A549 (cell line): ENCODE data around the gene DNAJC3. TPM values are rescaled to one million over a fixed set of nuclear protein-coding genes. Genes with fewer than 3 reads are reported as not detected.

Experiments
- ATAC-seq, 2 experiments: fragments of 200-7000 bp in 1 of 2; fragments of >200 bp in 1 of 2; cut with Nextera tagmentation in 1 of 2; cut with Tn5 transposase in 1 of 2; 3 replicates each; pipeline versions ENCODE4 v1.8.0 to v1.9.1; 2018 to 2020; ENCODE audit warnings: mild to moderate bottlenecking in 1 of 2, moderate library complexity in 1 of 2
- CTCF ChIA-PET: fragments of 300-600 bp; sonication (Branson Sonifier 250); formaldehyde crosslinking; extraction: SDS; loops from one replicate; lab custom pipeline; 2021; ENCODE audit warnings: antibody characterized with exemption, inconsistent platforms; lab: Yijun Ruan, JAX
- POLR2A ChIA-PET: fragments of 350-600 bp; formaldehyde crosslinking; extraction: SDS; loops from one replicate; lab custom pipeline; 2021; ENCODE audit warnings: antibody characterized with exemption, inconsistent platforms; lab: Yijun Ruan, JAX
- DNase-seq, 2 experiments: peaks; one replicate each; pipeline versions ENCODE4 v3.0.0 to v3.0.0-alpha.2; 2011 to 2016; ENCODE audit warnings: low read depth in 1 of 2, low spot score in 1 of 2
- FAIRE-seq: peaks from 2 replicates; lab custom pipeline; 2011; peaks lifted over from hg19 to GRCh38; lab: Jason Lieb, UNC
- H3K27ac ChIP-seq, 2 experiments: fragments of >200 bp; sonication (Bioruptor Twin); formaldehyde crosslinking; 3 replicates each; pipeline ENCODE4 v1.5.1; 2016 to 2017
- H3K4me1 ChIP-seq: fragments of >200 bp; sonication (Bioruptor Twin); formaldehyde crosslinking; 3 replicates; pipeline ENCODE4 v1.6.1; 2016
- H3K4me2 ChIP-seq: fragments of >200 bp; sonication (Bioruptor Twin); formaldehyde crosslinking; 3 replicates; pipeline ENCODE4 v1.6.1; 2016
- H3K4me3 ChIP-seq: fragments of >200 bp; sonication (Bioruptor Twin); formaldehyde crosslinking; 3 replicates; pipeline ENCODE4 v1.5.1; 2016
- H3K9me3 ChIP-seq: fragments of >200 bp; sonication (Bioruptor Twin); formaldehyde crosslinking; 3 replicates; pipeline ENCODE4 v1.6.1; 2016
- BCL3 ChIP-seq: fragments of >200 bp; sonication (Bioruptor Twin); formaldehyde crosslinking; IDR thresholded peaks from 3 replicates; pipeline ENCODE4 v1.6.1; 2016
- CBX2 ChIP-seq: fragments of 200-600 bp; sonication (generic); IDR thresholded peaks from 2 replicates; pipeline ENCODE4 v1.6.1; 2016; ENCODE audit warnings: low read depth, mild to moderate bottlenecking, borderline replicate concordance
- CHD4 ChIP-seq: fragments of 200-600 bp; sonication (generic); IDR thresholded peaks from 2 replicates; pipeline ENCODE4 v1.6.1; 2016; ENCODE audit warnings: antibody characterized with exemption, mild to moderate bottlenecking, borderline replicate concordance
- EHF ChIP-seq: fragments of 250-450 bp; sonication (Bioruptor Pico); IDR thresholded peaks from 2 replicates; pipeline ENCODE4 v1.5.0; 2020; ENCODE audit warnings: mild to moderate bottlenecking
- FOSL2 ChIP-seq, 2 experiments: fragments of 450-650 bp in 1 of 2; fragments of >200 bp in 1 of 2; sonication (Bioruptor Twin) in 1 of 2; formaldehyde crosslinking; IDR thresholded peaks; 2 replicates each; pipeline versions ENCODE4 v1.5.0 to v1.6.1; 2016 to 2020; ENCODE audit warnings: mild to moderate bottlenecking in 1 of 2, moderate library complexity in 1 of 2
- FOXS1 ChIP-seq: fragments of 250-450 bp; sonication (Bioruptor Pico); IDR thresholded peaks from 2 replicates; pipeline ENCODE4 v1.5.0; 2020; ENCODE audit warnings: mild to moderate bottlenecking, moderate library complexity
- HMGXB4 ChIP-seq: fragments of 250-450 bp; sonication (Bioruptor Pico); IDR thresholded peaks from 2 replicates; pipeline ENCODE4 v1.5.0; 2021; ENCODE audit warnings: mild to moderate bottlenecking, moderate library complexity, borderline replicate concordance
- KDM1A ChIP-seq: fragments of 200-600 bp; sonication (generic); IDR thresholded peaks from 2 replicates; pipeline ENCODE4 v1.6.1; 2016; ENCODE audit warnings: low read depth, mild to moderate bottlenecking
- MAX ChIP-seq: IDR thresholded peaks from 2 replicates; pipeline ENCODE4 v1.6.1; 2012
- MAZ ChIP-seq: fragments of 150-350 bp; IDR thresholded peaks from 2 replicates; pipeline ENCODE4 v1.6.1; 2014; ENCODE audit warnings: antibody characterized with exemption, low read depth, low read length, borderline replicate concordance
- RARB ChIP-seq: fragments of 250-450 bp; sonication (Bioruptor Pico); IDR thresholded peaks from 2 replicates; pipeline ENCODE4 v1.8.0; 2021; ENCODE audit warnings: mild to moderate bottlenecking, moderate library complexity
- RCOR1 ChIP-seq: fragments of 150-350 bp; IDR thresholded peaks from 2 replicates; pipeline ENCODE4 v1.6.1; 2014; ENCODE audit warnings: antibody characterized with exemption, low read length, low read depth
- RFX5 ChIP-seq: fragments of 450-650 bp; IDR thresholded peaks from 2 replicates; pipeline ENCODE4 v1.7.1; 2014; ENCODE audit warnings: antibody characterized with exemption, mild to moderate bottlenecking, moderate library complexity
- RNF2 ChIP-seq: fragments of 200-600 bp; sonication (generic); IDR thresholded peaks from 2 replicates; pipeline ENCODE4 v1.6.1; 2016; ENCODE audit warnings: low read depth, mild to moderate bottlenecking, antibody characterized with exemption, moderate library complexity, borderline replicate concordance
- SMC3 ChIP-seq: fragments of >200 bp; sonication (Bioruptor Twin); formaldehyde crosslinking; IDR thresholded peaks from 3 replicates; pipeline ENCODE4 v1.6.1; 2018; ENCODE audit warnings: inconsistent platforms
- SREBF2 ChIP-seq: fragments of 450-650 bp; IDR thresholded peaks from 2 replicates; pipeline ENCODE4 v1.6.1; 2014; ENCODE audit warnings: mild to moderate bottlenecking, moderate library complexity
- TP53 ChIP-seq: fragments of 250-450 bp; sonication (Bioruptor Pico); IDR thresholded peaks from 2 replicates; pipeline ENCODE4 v1.5.0; 2021; ENCODE audit warnings: mild to moderate bottlenecking, moderate library complexity
- ZC3H11A ChIP-seq: fragments of 450-650 bp; IDR thresholded peaks from 2 replicates; pipeline ENCODE4 v1.6.1; 2014; ENCODE audit warnings: antibody characterized with exemption, mild to moderate bottlenecking
- ZFP36 ChIP-seq: fragments of 450-650 bp; IDR thresholded peaks from 2 replicates; pipeline ENCODE4 v1.6.1; 2014; ENCODE audit warnings: borderline replicate concordance; ENCODE audit not compliant: partially characterized antibody
- WGBS: methylation state at CpG from one replicate; pipeline ENCODE4 v1.1.6; 2017; ENCODE audit errors: missing lambda C conversion rate; 5-methylcytosine and 5-hydroxymethylcytosine counted together
- polyA plus RNA-seq, 4 experiments: library from polyadenylated mRNA; depleted of rRNA in 3 of 4; stranded (reverse); fragments of >200 nt; fragmentation: RNase III in 1 of 4; extraction: RNeasy Plus Mini Kit Qiagen cat#74134 plus additional on column Dnase treatment in 1 of 4; gene quantifications; 2 replicates in 3 of 4; 3 replicates in 1 of 4; pipeline ENCODE4 v1.2.3, GENCODE V29; 2011 to 2017
- TF ChIP-seq, protein P1 (sequence below): fragments of 200-600 bp; sonication (generic); IDR thresholded peaks from 2 replicates; pipeline ENCODE4 v1.6.1; 2016; ENCODE audit warnings: antibody characterized with exemption, mild to moderate bottlenecking, moderate library complexity

The DNAJC3 gene
- polyA plus RNA-seq, 2 of the 4 experiments (the other 2 are of a cell fraction), result 11.1 to 21.9 TPM

GRCh38 chr13:95833126-95833525, 156.2 kb downstream of the DNAJC3 start:
- TF ChIP-seq FOSL2 (IDR thresholded peaks at IDR 0.05) (no peak), FOSL2 (CRISPR knock-in tag; IDR thresholded peaks at IDR 0.05) (peak; percentile 43), CHD4 (no peak)
- TF ChIP-seq, protein P1, sequence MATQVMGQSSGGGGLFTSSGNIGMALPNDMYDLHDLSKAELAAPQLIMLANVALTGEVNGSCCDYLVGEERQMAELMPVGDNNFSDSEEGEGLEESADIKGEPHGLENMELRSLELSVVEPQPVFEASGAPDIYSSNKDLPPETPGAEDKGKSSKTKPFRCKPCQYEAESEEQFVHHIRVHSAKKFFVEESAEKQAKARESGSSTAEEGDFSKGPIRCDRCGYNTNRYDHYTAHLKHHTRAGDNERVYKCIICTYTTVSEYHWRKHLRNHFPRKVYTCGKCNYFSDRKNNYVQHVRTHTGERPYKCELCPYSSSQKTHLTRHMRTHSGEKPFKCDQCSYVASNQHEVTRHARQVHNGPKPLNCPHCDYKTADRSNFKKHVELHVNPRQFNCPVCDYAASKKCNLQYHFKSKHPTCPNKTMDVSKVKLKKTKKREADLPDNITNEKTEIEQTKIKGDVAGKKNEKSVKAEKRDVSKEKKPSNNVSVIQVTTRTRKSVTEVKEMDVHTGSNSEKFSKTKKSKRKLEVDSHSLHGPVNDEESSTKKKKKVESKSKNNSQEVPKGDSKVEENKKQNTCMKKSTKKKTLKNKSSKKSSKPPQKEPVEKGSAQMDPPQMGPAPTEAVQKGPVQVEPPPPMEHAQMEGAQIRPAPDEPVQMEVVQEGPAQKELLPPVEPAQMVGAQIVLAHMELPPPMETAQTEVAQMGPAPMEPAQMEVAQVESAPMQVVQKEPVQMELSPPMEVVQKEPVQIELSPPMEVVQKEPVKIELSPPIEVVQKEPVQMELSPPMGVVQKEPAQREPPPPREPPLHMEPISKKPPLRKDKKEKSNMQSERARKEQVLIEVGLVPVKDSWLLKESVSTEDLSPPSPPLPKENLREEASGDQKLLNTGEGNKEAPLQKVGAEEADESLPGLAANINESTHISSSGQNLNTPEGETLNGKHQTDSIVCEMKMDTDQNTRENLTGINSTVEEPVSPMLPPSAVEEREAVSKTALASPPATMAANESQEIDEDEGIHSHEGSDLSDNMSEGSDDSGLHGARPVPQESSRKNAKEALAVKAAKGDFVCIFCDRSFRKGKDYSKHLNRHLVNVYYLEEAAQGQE, result no peak
- Histone ChIP-seq H3K4me2 (peak overlapping the region; percentile 45; the same call in 2 of the 3 replicates), H3K27ac (no peak overlapping the region; a peak in 1 of 6 replicates), H3K4me1 (peaks cover 14% of the 10 kb centered on the region), H3K4me3 (no peak overlapping the region), H3K9me3 (no peaks in the 10 kb centered on the region)
- WGBS, result 72% methylated on average over 1 of the region's 1 CpG
- DNase-seq, result no peak
- ATAC-seq, result no peak
- no peak for FAIRE-seq
- CTCF ChIA-PET, result interaction anchor here (0.9 to 5.6 kb wide), 19 partner anchors 9 to 539 kb away, joined by 3 to 101 read pairs (median 8); no protein-coding TSS in a partner anchor
- POLR2A ChIA-PET, result interaction anchor here (0.5 kb wide), 1 partner anchor 209 kb away, joined by 3 read pairs; no protein-coding TSS in a partner anchor

DNA sequence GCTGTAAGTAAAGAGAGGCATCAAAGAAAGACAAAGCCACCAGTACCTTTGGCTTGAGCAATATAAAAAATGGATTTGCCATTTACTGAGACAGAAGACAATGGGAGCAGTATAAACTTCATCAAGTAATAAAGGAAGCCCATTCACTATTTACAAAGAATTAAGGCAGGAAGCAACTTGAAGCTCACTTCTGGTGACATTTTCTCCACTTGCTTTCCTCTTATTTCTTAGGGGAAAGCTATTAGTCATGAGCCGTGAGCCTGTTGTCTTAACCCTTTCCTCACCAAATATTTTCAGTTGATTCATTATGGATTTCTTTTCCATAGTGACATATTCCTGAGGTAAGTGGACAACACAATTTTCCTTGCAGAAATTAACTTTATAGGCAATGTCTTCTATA, 156.8 kb downstream of the DNAJC3 start:
- TF ChIP-seq ZC3H11A (no peak), TP53 (CRISPR knock-in tag) (no peak), EHF (CRISPR knock-in tag) (no peak), MAX (no peak), HMGXB4 (no peak), CBX2 (no peak), SMC3 (no peak), RNF2 (no peak), FOXS1 (CRISPR knock-in tag) (no peak), RCOR1 (no peak), SREBF2 (no peak), RFX5 (no peak), BCL3 (no peak), ZFP36 (no peak), MAZ (no peak), RARB (CRISPR knock-in tag) (no peak), KDM1A (no peak)
- TF ChIP-seq, all 56 proteins: peak for 0
- ChIA-PET CTCF (interaction anchor here (0.6 to 5.6 kb wide), 37 partner anchors 9 to 1199 kb away, joined by 3 to 101 read pairs (median 5); partner anchors contain the start of gene DZIP1), POLR2A (interaction anchor here (0.6 kb wide), 1 partner anchor 609 kb away, joined by 4 read pairs; no protein-coding TSS in a partner anchor)
- 0% methylated on average over 1 of the region's 1 CpG for WGBS
- peak overlapping the region; percentile 45 for H3K4me2 ChIP-seq
- peak overlapping the region in 1 of 2 experiments; percentile 1; a peak in 1 of 6 replicates for H3K27ac ChIP-seq
- no peak for ATAC-seq
- peaks cover 14% of the 10 kb centered on the region for H3K4me1 ChIP-seq
- DNase-seq, result peak in 1 of 2 experiments; percentile 6
- no peak overlapping the region for H3K4me3 ChIP-seq
- H3K9me3 ChIP-seq, result no peaks in the 10 kb centered on the region
- no peak for FAIRE-seq
